GM12874 (cell line): Measurements from ENCODE around the gene KRT76.

Experiments
- CTCF ChIP-seq: IDR thresholded peaks from 2 replicates; pipeline ENCODE4 v1.5.1; 2011; ENCODE audit warnings: low read depth, mild to moderate bottlenecking, control low read depth, low read length, moderate library complexity; ENCODE audit not compliant: insufficient read depth

The KRT76 gene

GRCh38 chr12:52806169-52806811 is 29.1 kb upstream of the KRT76 start:
- no peak for TF ChIP-seq CTCF

GRCh38 chr12:52805739-52806138 is 28.6 kb upstream of the KRT76 start:
- TF ChIP-seq CTCF: no peak

GRCh38 chr12:52805000-52805399 is 27.9 kb upstream of the KRT76 start:
- no peak for TF ChIP-seq CTCF

GRCh38 chr12:52802442-52802841 is 25.3 kb upstream of the KRT76 start:
- TF ChIP-seq CTCF: no peak

- no peak for TF ChIP-seq CTCF
Observed at GRCh38 chr12:52801773-52802172, 24.6 kb upstream of the KRT76 start.

GRCh38 chr12:52800259-52800917 is 23.2 kb upstream of the KRT76 start:
- no peak for TF ChIP-seq CTCF

- TF ChIP-seq CTCF: no peak
Observed at GRCh38 chr12:52799505-52800211, 22.5 kb upstream of the KRT76 start.
